Ectodermal cell (in vitro differentiated cells): ENCODE measurements around the gene SLC2A9.
A peak's percentile ranks its signal among the peaks of the same experiment; 100 is the strongest.

ENCODE experiments used
- H3K27ac ChIP-seq: 2 replicates; pipeline ENCODE4 v1.7.0; 2013; ENCODE audit warnings: mild to moderate bottlenecking, low read depth, low read length; ENCODE audit not compliant: insufficient read depth, poor library complexity, severe bottlenecking
- H3K27me3 ChIP-seq: 2 replicates; pipeline ENCODE4 v1.7.0; 2013; ENCODE audit warnings: mild to moderate bottlenecking, low read length; ENCODE audit not compliant: insufficient read depth, control insufficient read depth, poor library complexity, severe bottlenecking
- H3K36me3 ChIP-seq: one replicate; pipeline ENCODE4 v1.7.0; 2013; ENCODE audit warnings: low read length; ENCODE audit not compliant: control insufficient read depth, insufficient read depth
- H3K4me1 ChIP-seq: one replicate; pipeline ENCODE4 v1.7.0; 2013; ENCODE audit warnings: low read length; ENCODE audit not compliant: control insufficient read depth, insufficient read depth
- H3K4me3 ChIP-seq: 2 replicates; pipeline ENCODE4 v1.7.0; 2013; ENCODE audit warnings: low read depth, low read length, control low read depth; ENCODE audit not compliant: insufficient read depth
- H3K9me3 ChIP-seq: 2 replicates; pipeline ENCODE4 v1.7.0; 2013; ENCODE audit warnings: mild to moderate bottlenecking, low read length, moderate library complexity; ENCODE audit not compliant: control insufficient read depth
- WGBS, 2 experiments: methylation state at CpG; one replicate each; pipeline ENCODE4 v1.1.7; 2013; ENCODE audit warnings: missing lambda C conversion rate in 2 of 2; 5-methylcytosine and 5-hydroxymethylcytosine counted together

The SLC2A9 gene

GRCh38 chr4:10021653-10022023, 341 bp upstream of the SLC2A9 start:
- H3K9me3 ChIP-seq: no peaks in the 10 kb centered on the region
- H3K36me3 ChIP-seq: no peaks in the 10 kb centered on the region
- no peaks in the 10 kb centered on the region for H3K4me1 ChIP-seq
- no peak overlapping the region for H3K4me3 ChIP-seq
- peaks cover 10% of the 10 kb centered on the region for H3K27me3 ChIP-seq
- no peak overlapping the region for H3K27ac ChIP-seq
- 83 to 87% methylated on average over 5 of the region's 5 CpGs for WGBS, 2 experiments

GRCh38 chr4:10020106-10020505, 1.2 kb downstream of the SLC2A9 start:
- 92% methylated on average over 6 of the region's 6 CpGs for WGBS, 2 experiments

GRCh38 chr4:10019521-10020051, 1.7 kb downstream of the SLC2A9 start:
- 95 to 98% methylated on average over 9 of the region's 9 CpGs for WGBS, 2 experiments
- Histone ChIP-seq H3K27ac (no peak overlapping the region), H3K27me3 (peaks cover 10% of the 10 kb centered on the region), H3K4me1 (no peaks in the 10 kb centered on the region), H3K4me3 (no peak overlapping the region), H3K36me3 (no peaks in the 10 kb centered on the region), H3K9me3 (no peaks in the 10 kb centered on the region)

More at GRCh38 chr4:10020106-10020505, 1.2 kb downstream of the SLC2A9 start:
- no peaks in the 10 kb centered on the region for H3K36me3 ChIP-seq
- H3K27ac ChIP-seq: no peak overlapping the region
- H3K4me3 ChIP-seq: no peak overlapping the region
- H3K4me1 ChIP-seq: no peaks in the 10 kb centered on the region
- H3K9me3 ChIP-seq: no peaks in the 10 kb centered on the region
- H3K27me3 ChIP-seq: peaks cover 10% of the 10 kb centered on the region

- Histone ChIP-seq H3K36me3 (no peaks in the 10 kb centered on the region), H3K27ac (no peak overlapping the region), H3K4me1 (no peaks in the 10 kb centered on the region), H3K9me3 (no peaks in the 10 kb centered on the region), H3K4me3 (peak overlapping the region; percentile 2), H3K27me3 (peaks cover 10% of the 10 kb centered on the region)
- WGBS, 2 experiments: 23 to 27% methylated on average over 52 of the region's 52 CpGs
Measured at GRCh38 chr4:10018818-10019461, 2.4 kb downstream of the SLC2A9 start.

- Histone ChIP-seq H3K4me3 (no peak overlapping the region), H3K27ac (no peak overlapping the region), H3K4me1 (no peaks in the 10 kb centered on the region), H3K9me3 (no peaks in the 10 kb centered on the region), H3K27me3 (peaks cover 10% of the 10 kb centered on the region), H3K36me3 (no peaks in the 10 kb centered on the region)
- 92 to 93% methylated on average over 11 of the region's 11 CpGs for WGBS, 2 experiments
Measured at GRCh38 chr4:10017037-10017893, 4.0 kb downstream of the SLC2A9 start.

- H3K27me3 ChIP-seq: peaks cover 10% of the 10 kb centered on the region
- WGBS, 2 experiments: 62 to 63% methylated on average over 6 of the region's 6 CpGs
- no peak overlapping the region for H3K27ac ChIP-seq
- H3K9me3 ChIP-seq: no peaks in the 10 kb centered on the region
- no peaks in the 10 kb centered on the region for H3K4me1 ChIP-seq
- H3K36me3 ChIP-seq: no peaks in the 10 kb centered on the region
- no peak overlapping the region for H3K4me3 ChIP-seq
Measured at GRCh38 chr4:10016169-10016568, 5.1 kb downstream of the SLC2A9 start.

GRCh38 chr4:10015140-10015753, 6.0 kb downstream of the SLC2A9 start:
- H3K9me3 ChIP-seq: no peaks in the 10 kb centered on the region
- H3K36me3 ChIP-seq: no peaks in the 10 kb centered on the region
- peak overlapping the region; percentile 39 for H3K27ac ChIP-seq
- no peaks in the 10 kb centered on the region for H3K4me1 ChIP-seq
- 44 to 46% methylated on average over 7 of the region's 7 CpGs for WGBS, 2 experiments
- no peak overlapping the region for H3K4me3 ChIP-seq
- peaks cover 10% of the 10 kb centered on the region for H3K27me3 ChIP-seq

- Histone ChIP-seq H3K36me3 (no peaks in the 10 kb centered on the region), H3K27me3 (no peaks in the 10 kb centered on the region), H3K27ac (no peak overlapping the region), H3K9me3 (no peaks in the 10 kb centered on the region), H3K4me3 (no peak overlapping the region), H3K4me1 (no peaks in the 10 kb centered on the region)
- WGBS, 2 experiments: 78 to 79% methylated on average over 6 of the region's 6 CpGs
Measured at GRCh38 chr4:10013722-10014121, 7.6 kb downstream of the SLC2A9 start.

GRCh38 chr4:10011885-10012284, 9.4 kb downstream of the SLC2A9 start:
- Histone ChIP-seq H3K27ac (no peak overlapping the region), H3K36me3 (no peaks in the 10 kb centered on the region), H3K27me3 (no peaks in the 10 kb centered on the region), H3K4me3 (no peak overlapping the region), H3K4me1 (no peaks in the 10 kb centered on the region), H3K9me3 (no peaks in the 10 kb centered on the region)
- 86 to 93% methylated on average over 3 of the region's 3 CpGs for WGBS, 2 experiments

GRCh38 chr4:10011277-10011676, 10.0 kb downstream of the SLC2A9 start:
- no peak overlapping the region for H3K27ac ChIP-seq
- H3K9me3 ChIP-seq: no peaks in the 10 kb centered on the region
- no peaks in the 10 kb centered on the region for H3K27me3 ChIP-seq
- H3K36me3 ChIP-seq: no peaks in the 10 kb centered on the region
- no peak overlapping the region for H3K4me3 ChIP-seq
- no peaks in the 10 kb centered on the region for H3K4me1 ChIP-seq
- WGBS, 2 experiments: 88 to 100% methylated on average over 1 of the region's 1 CpG
